CD4-positive, alpha-beta T cell (primary cell): ENCODE measurements around the gene TRIM34. TPM values are rescaled to one million over a fixed set of nuclear protein-coding genes. Genes with fewer than 3 reads are reported as not detected.

Source experiments
- ATAC-seq: fragments of 200-7000 bp; cut with Tn5 transposase; one replicate; pipeline ENCODE4 v1.10.0; 2022; ENCODE audit warnings: mild to moderate bottlenecking; ENCODE audit not compliant: poor library complexity
- CTCF ChIA-PET: fragments of 350-600 bp; sonication (Branson Sonifier 250); formaldehyde crosslinking; loops from one replicate; lab custom pipeline; 2021; ENCODE audit warnings: antibody characterized with exemption, inconsistent platforms; lab: Charles Lee
- POLR2A ChIA-PET: fragments of 350-600 bp; sonication (Branson Sonifier 250); formaldehyde crosslinking; loops from one replicate; lab custom pipeline; 2021; ENCODE audit warnings: antibody characterized with exemption, inconsistent platforms; lab: Charles Lee
- DNase-seq, 14 experiments: peaks; one replicate each; pipeline ENCODE4 v3.0.0-alpha.2; 2013 to 2020; ENCODE audit warnings: mixed read lengths in 2 of 14
- H3K27ac ChIP-seq, 2 donors: one replicate each; pipeline versions ENCODE4 v1.5.1 to v1.7.0; 2013; ENCODE audit warnings: low read length in 2 of 2, low read depth in 1 of 2, mild to moderate bottlenecking in 1 of 2
- H3K27me3 ChIP-seq, 2 experiments: 1 replicate in 1 of 2; 2 replicates in 1 of 2; pipeline versions ENCODE4 v1.6.1 to v1.7.0; 2013; ENCODE audit warnings: low read length in 2 of 2, control low read depth in 1 of 2, mild to moderate bottlenecking in 1 of 2, moderate library complexity in 1 of 2; ENCODE audit not compliant: insufficient read depth in 2 of 2, control insufficient read depth in 1 of 2
- H3K36me3 ChIP-seq: one replicate; pipeline ENCODE4 v1.6.1; 2013; ENCODE audit warnings: low read length, control low read depth; ENCODE audit not compliant: insufficient read depth
- H3K4me1 ChIP-seq: one replicate; pipeline ENCODE4 v1.6.1; 2013; ENCODE audit warnings: low read length, control low read depth; ENCODE audit not compliant: insufficient read depth
- H3K4me3 ChIP-seq: one replicate; pipeline ENCODE4 v1.5.1; 2013; ENCODE audit warnings: mild to moderate bottlenecking, low read length, moderate library complexity
- H3K9me3 ChIP-seq, 2 experiments: 1 replicate in 1 of 2; 2 replicates in 1 of 2; pipeline versions ENCODE4 v1.6.1 to v1.7.0; 2013; ENCODE audit warnings: low read length in 2 of 2, mild to moderate bottlenecking in 2 of 2, control low read depth in 1 of 2, moderate library complexity in 1 of 2; ENCODE audit not compliant: control insufficient read depth in 1 of 2, insufficient read depth in 1 of 2
- H3K27ac Mint-ChIP-seq: one replicate; pipeline ENCODE4 v1.8.0; 2020; ENCODE audit warnings: mixed read lengths
- H3K27me3 Mint-ChIP-seq: one replicate; pipeline ENCODE4 v1.8.0; 2021; ENCODE audit warnings: mixed read lengths
- H3K36me3 Mint-ChIP-seq: one replicate; pipeline ENCODE4 v1.8.0; 2021; ENCODE audit warnings: low read depth, mixed read lengths
- H3K4me1 Mint-ChIP-seq: one replicate; pipeline ENCODE4 v1.8.0; 2021; ENCODE audit warnings: low read depth, mixed read lengths
- H3K4me3 Mint-ChIP-seq: one replicate; pipeline ENCODE4 v1.8.0; 2020; ENCODE audit warnings: mild to moderate bottlenecking, mixed read lengths
- H3K9me3 Mint-ChIP-seq: one replicate; pipeline ENCODE4 v1.8.0; 2020; ENCODE audit warnings: mixed read lengths
- CTCF ChIP-seq: fragments of 200-600 bp; IDR thresholded peaks from one replicate; pipeline ENCODE4 v1.8.0; 2022; ENCODE audit warnings: antibody characterized with exemption, mild to moderate bottlenecking
- intact Hi-C, 2 experiments: fragments of 100-400 bp; cut with DNase I in 1 of 2; cut with micrococcal nuclease in 1 of 2; formaldehyde crosslinking; loops; one replicate each; pipeline versions ENCODE4 v1.15.1 to v1.9.0; 2023 to 2025; cut with DNase I, micrococcal nuclease
- total RNA-seq, 174 experiments: library from RNA in 2 of 174; stranded (reverse) in 2 of 174; gene quantifications; one replicate each; pipeline ENCODE4 v1.2.3 and lab custom pipeline; 2021 to 2026

Gene TRIM34
- total RNA-seq, 2 experiments from 2014 or later: 3.0 to 3.5 TPM

DNA sequence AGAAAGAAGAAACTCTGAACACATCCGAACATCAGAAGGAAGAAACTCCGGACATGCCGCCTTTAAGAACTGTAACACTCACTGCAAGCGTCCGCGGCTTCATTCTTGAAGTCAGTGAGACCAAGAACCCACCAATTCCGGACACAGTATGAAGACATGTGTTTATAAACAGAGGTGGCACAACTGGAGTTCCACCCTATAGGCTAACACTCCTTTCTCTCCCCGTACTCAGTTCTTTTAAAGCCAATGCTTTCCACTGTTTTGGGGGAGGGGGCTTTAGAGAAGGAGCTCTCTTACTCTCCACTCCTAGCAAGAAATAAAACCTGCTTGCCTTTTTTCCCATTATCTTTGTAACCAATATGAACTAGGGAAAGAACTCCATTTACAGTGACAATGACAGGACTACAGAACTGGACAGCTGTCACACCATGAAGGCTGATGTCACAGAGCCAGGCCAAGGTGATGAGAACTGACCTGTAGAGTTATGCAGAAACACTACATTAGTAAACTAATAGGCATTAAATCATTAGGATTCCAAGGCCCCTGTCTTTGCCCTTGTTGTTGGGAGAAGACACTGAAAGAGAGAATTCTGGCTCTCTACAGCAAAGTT lies 59.3 kb downstream of the TRIM34 start:
- H3K27ac ChIP-seq: peak overlapping the region; percentile 89 to 90
- Mint-ChIP-seq H3K36me3 (peaks cover 38% of the 10 kb centered on the region), H3K9me3 (no peaks in the 10 kb centered on the region), H3K27me3 (no peaks in the 10 kb centered on the region), H3K4me3 (peak overlapping the region; percentile 94), H3K4me1 (peaks cover 71% of the 10 kb centered on the region), H3K27ac (peak overlapping the region; percentile 88)
- intact Hi-C loops: loop anchor here (1.0 to 10.0 kb wide), 8 partner anchors 28 to 1289 kb away; partner anchors contain the start of genes OR52N2 (in 2 of the 2), TRIM34 (in 2 of the 2), CNGA4 (in 1 of the 2) and FHIP1B (in 1 of the 2)
- DNase-seq (peak in 2 of 14 experiments; percentile 10 to 11), ATAC-seq (no peak)
- ChIA-PET POLR2A (interaction anchor here (0.6 to 1.8 kb wide), 12 partner anchors 9 to 84 kb away, joined by 3 to 8 read pairs (median 5); partner anchors contain the start of gene TRIM34), CTCF (interaction anchor here (0.6 to 2.6 kb wide), 12 partner anchors 9 to 109 kb away, joined by 3 to 12 read pairs (median 4); partner anchors contain the start of gene TRIM34)
- TF ChIP-seq CTCF: no peak
- peaks cover 38% of the 10 kb centered on the region for H3K4me1 ChIP-seq
- H3K9me3 ChIP-seq: no peaks in the 10 kb centered on the region
- peaks cover 14% of the 10 kb centered on the region for H3K36me3 ChIP-seq
- no peaks in the 10 kb centered on the region for H3K27me3 ChIP-seq
- H3K4me3 ChIP-seq: peak overlapping the region; percentile 72

DNA sequence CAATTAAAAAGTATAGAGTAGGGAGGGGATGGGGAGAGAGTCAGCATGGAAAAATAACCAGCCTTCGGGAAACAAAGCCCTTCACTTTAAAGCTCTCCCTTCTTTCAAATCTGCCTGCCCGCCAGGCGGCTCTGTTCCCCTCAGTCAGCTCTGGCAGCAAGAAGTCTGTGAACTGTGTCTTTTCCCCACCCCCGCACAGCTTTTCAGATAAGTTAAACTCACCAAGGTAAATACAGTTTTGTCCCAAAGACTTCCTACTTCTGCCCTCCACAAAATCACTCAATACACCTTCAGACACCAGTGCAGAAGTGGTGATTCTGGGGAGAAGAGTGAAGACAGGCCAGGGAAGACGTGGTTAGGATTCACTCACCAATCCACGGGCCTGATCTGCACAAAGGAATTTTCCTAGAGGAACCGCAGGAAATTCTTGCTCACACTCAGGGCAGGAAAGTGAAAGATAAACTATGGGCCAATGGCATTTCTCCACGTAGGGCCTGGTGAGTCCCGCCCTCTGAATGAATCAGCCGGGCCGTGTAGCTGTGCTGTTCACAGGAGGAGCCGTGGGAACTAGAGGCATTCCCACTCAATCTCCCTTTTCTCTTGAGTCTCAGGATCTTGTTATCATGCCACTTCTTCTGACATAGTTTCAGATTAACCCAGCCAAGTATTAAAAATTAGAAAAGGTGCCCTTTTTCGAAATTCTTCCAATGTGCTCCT lies 60.0 kb downstream of the TRIM34 start, which contains the start of gene TRIM5:
Gene TRIM5, minus strand, starts transcription at position 429 of the 717 bp plus-strand sequence. CDS start 4,897 bp downstream, outside the sequence.
- H3K36me3 Mint-ChIP-seq: peaks cover 34% of the 10 kb centered on the region
- intact Hi-C loops: loop anchor here (1.0 to 10.0 kb wide), 8 partner anchors 27 to 1290 kb away; partner anchors contain the start of genes OR52N2 (in 2 of the 2), TRIM34 (in 2 of the 2), CNGA4 (in 1 of the 2) and FHIP1B (in 1 of the 2)
- H3K4me1 Mint-ChIP-seq: peaks cover 70% of the 10 kb centered on the region
- no peaks in the 10 kb centered on the region for H3K27me3 Mint-ChIP-seq
- TF ChIP-seq CTCF: peak; percentile 76
- peak within 1 kb of the TSS; percentile 94 for H3K4me3 Mint-ChIP-seq
- Histone ChIP-seq H3K36me3 (peaks cover 7% of the 10 kb centered on the region), H3K4me1 (peaks cover 38% of the 10 kb centered on the region), H3K4me3 (peak within 1 kb of the TSS; percentile 72), H3K9me3 (no peaks in the 10 kb centered on the region), H3K27ac (peak within 1 kb of the TSS; percentile 89 to 90), H3K27me3 (no peaks in the 10 kb centered on the region)
- H3K27ac Mint-ChIP-seq: peak within 1 kb of the TSS; percentile 88
- ATAC-seq (peak; percentile 84), DNase-seq (peak; percentile 54 to 92 (median 72))
- ChIA-PET CTCF (interaction anchor here (0.6 to 2.6 kb wide), 12 partner anchors 9 to 108 kb away, joined by 3 to 12 read pairs (median 4); partner anchors contain the start of gene TRIM34), POLR2A (interaction anchor here (0.6 to 1.8 kb wide), 14 partner anchors 9 to 85 kb away, joined by 3 to 8 read pairs (median 4); partner anchors contain the start of gene TRIM34)
- H3K9me3 Mint-ChIP-seq: no peaks in the 10 kb centered on the region

DNA sequence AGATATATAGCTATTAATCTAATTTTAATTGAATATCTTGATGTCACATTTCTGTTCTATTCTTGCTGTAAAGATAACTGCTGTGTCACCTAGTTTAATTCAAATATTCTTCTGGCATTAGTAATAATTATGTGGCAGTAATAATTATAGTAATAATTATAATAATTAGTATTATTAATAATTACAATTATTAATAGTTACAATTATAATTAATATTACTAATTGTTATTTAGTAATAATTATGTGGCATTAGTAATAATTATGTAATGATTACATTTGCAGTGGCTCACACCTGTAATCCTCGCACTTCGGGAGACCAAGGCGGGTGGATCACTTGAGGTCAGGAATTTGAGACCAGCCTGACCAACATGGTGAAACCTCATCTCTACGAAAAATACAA lies 61.6 kb downstream of the TRIM34 start:
- intact Hi-C loops: loop anchor here in 1 of 2 experiments (2.0 to 10.0 kb wide), 3 partner anchors 14 to 1292 kb away; partner anchors contain the start of genes CNGA4, FHIP1B and TRIM21
- TF ChIP-seq CTCF: no peak
- peaks cover 38% of the 10 kb centered on the region for H3K4me1 ChIP-seq
- ChIA-PET POLR2A (no interaction called here), CTCF (interaction anchor here (1.9 kb wide), 1 partner anchor 24 kb away, joined by 6 read pairs; no protein-coding TSS in a partner anchor)
- ATAC-seq (no peak), DNase-seq (no peak)
- H3K27me3 Mint-ChIP-seq: no peaks in the 10 kb centered on the region
- no peaks in the 10 kb centered on the region for H3K9me3 ChIP-seq
- no peak overlapping the region for H3K4me3 Mint-ChIP-seq
- H3K27ac Mint-ChIP-seq: no peak overlapping the region
- H3K27me3 ChIP-seq: no peaks in the 10 kb centered on the region
- H3K36me3 Mint-ChIP-seq: peaks cover 33% of the 10 kb centered on the region
- no peaks in the 10 kb centered on the region for H3K9me3 Mint-ChIP-seq
- peaks cover 64% of the 10 kb centered on the region for H3K4me1 Mint-ChIP-seq
- no peak overlapping the region for H3K27ac ChIP-seq
- H3K4me3 ChIP-seq: no peak overlapping the region
- no peaks in the 10 kb centered on the region for H3K36me3 ChIP-seq
